Measurements from ENCODE around the gene THTPA. TPM values are rescaled to one million over a fixed set of nuclear protein-coding genes. Genes with fewer than 3 reads are reported as not detected.

THTPA gene
- total and polyA plus RNA-seq, 2 experiments from 2014 or later, result 31.3 to 58.6 TPM

DNA sequence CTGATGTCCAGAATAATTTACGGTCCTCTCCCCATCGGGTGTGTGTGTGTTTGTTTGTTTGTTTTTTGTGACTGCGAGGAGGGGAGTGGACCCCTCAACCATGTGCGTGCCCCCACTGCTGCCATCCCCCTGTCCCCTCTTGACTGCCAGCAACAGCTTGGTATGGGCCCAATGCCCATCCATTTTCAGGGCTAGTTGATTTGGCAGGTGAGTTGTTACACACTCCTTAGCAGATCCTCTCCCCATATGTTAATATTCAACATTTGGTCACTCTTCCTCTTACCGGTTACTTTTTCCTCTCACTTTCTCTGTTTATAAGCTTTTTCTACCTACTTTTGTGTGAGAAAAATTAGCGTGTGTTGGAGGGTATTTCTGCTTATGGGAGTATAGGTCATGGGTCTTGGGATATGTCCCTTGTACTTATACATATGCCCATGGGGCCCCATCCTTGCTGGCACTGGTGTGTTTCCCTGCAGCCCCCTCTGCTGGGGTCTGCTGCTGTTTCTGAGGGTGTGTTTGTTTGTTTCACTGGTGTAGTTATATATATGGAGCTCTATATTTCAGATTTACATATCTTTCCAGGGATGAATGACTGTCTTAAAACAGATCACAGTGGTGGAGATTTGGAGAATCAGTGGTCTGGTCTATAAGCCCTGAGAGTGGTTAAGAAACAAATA lies 38.3 kb upstream of the THTPA start:
- H3K27me3 ChIP-seq, result no peaks in the 10 kb centered on the region
- H3K27ac ChIP-seq, result no peak overlapping the region
- H3K36me3 ChIP-seq, result no peaks in the 10 kb centered on the region
- peaks cover 5% of the 10 kb centered on the region for H3K4me1 ChIP-seq (ENCODE audit: low read depth)
- no peak for DNase-seq (ENCODE audit: low read depth in 1 of 2, low spot score in 1 of 2)
- TF ChIP-seq, protein P1, sequence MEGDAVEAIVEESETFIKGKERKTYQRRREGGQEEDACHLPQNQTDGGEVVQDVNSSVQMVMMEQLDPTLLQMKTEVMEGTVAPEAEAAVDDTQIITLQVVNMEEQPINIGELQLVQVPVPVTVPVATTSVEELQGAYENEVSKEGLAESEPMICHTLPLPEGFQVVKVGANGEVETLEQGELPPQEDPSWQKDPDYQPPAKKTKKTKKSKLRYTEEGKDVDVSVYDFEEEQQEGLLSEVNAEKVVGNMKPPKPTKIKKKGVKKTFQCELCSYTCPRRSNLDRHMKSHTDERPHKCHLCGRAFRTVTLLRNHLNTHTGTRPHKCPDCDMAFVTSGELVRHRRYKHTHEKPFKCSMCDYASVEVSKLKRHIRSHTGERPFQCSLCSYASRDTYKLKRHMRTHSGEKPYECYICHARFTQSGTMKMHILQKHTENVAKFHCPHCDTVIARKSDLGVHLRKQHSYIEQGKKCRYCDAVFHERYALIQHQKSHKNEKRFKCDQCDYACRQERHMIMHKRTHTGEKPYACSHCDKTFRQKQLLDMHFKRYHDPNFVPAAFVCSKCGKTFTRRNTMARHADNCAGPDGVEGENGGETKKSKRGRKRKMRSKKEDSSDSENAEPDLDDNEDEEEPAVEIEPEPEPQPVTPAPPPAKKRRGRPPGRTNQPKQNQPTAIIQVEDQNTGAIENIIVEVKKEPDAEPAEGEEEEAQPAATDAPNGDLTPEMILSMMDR (IDR thresholded peaks at IDR 0.05; ENCODE audit: low read depth, low read length), result no peak
- no peak overlapping the region for H3K4me3 ChIP-seq
- H3K9me3 ChIP-seq (ENCODE audit: low read depth), result no peaks in the 10 kb centered on the region

DNA sequence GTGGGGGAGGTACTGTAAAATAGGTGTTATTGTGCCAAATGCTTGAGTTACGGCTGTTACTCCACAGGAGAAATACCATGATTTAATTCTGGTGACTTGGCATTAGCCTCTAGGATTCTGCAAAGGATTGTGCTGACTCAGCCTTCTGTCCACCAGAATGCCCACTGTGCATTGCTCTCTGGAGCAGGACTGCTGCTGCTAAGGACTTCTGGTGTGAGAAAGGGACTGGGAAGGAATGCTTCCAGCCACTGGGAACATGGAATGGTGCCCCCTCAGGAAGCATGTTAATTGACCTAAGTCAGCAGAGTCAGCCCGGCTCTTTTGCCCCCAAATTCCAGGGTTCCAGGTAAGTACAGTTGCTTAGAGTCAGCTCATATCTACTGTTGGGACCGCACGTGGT lies 37.4 kb upstream of the THTPA start:
- H3K4me1 ChIP-seq (ENCODE audit: low read depth), result peaks cover 5% of the 10 kb centered on the region
- TF ChIP-seq, protein P1 (IDR thresholded peaks at IDR 0.05; ENCODE audit: low read depth, low read length), result no peak
- H3K27me3 ChIP-seq, result no peaks in the 10 kb centered on the region
- H3K27ac ChIP-seq, result no peak overlapping the region
- no peaks in the 10 kb centered on the region for H3K36me3 ChIP-seq
- no peak overlapping the region for H3K4me3 ChIP-seq
- H3K9me3 ChIP-seq (ENCODE audit: low read depth), result no peaks in the 10 kb centered on the region
- DNase-seq (ENCODE audit: low read depth in 1 of 2, low spot score in 1 of 2), result peak in 1 of 2 donors; percentile 42

DNA sequence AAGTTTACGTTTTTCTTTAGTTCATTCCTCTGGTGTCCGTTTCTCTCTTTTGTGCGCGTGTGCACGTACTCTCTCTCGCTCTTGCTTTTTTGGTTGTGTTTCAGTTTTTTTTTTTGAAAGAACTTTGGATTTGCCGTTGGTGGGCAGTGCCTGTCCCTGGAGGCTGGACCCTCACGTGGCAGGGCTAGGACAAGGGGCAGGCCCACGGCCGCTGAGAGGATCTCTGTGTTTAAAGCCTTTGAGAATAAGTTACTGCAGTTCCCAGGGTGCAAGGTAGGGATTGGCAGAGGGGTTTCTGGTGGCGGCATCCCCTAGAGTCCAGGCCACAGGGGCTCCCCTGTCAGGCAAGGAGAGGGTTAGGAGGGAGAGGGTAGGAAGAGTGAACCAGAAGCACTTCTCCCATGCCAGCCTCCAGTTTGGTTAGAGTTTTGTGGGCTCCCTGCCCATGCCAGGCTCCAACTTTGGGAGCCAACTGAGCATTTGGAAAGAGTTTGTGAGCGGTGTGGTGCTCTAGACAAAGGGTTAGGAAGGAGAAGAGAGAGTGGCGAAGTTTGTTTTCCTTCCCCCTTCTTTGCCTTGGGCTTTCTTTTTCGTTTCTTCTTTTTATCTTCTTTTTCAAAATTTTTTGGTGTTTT lies 35.1 kb upstream of the THTPA start:
- Histone ChIP-seq H3K36me3 (no peaks in the 10 kb centered on the region), H3K4me1 (ENCODE audit: low read depth) (peaks cover 5% of the 10 kb centered on the region), H3K27me3 (no peaks in the 10 kb centered on the region), H3K27ac (no peak overlapping the region), H3K9me3 (ENCODE audit: low read depth) (no peaks in the 10 kb centered on the region), H3K4me3 (no peak overlapping the region)
- DNase-seq (ENCODE audit: low read depth in 1 of 2, low spot score in 1 of 2), result no peak
- TF ChIP-seq, protein P1 (IDR thresholded peaks at IDR 0.05; ENCODE audit: low read depth, low read length), result no peak

DNA sequence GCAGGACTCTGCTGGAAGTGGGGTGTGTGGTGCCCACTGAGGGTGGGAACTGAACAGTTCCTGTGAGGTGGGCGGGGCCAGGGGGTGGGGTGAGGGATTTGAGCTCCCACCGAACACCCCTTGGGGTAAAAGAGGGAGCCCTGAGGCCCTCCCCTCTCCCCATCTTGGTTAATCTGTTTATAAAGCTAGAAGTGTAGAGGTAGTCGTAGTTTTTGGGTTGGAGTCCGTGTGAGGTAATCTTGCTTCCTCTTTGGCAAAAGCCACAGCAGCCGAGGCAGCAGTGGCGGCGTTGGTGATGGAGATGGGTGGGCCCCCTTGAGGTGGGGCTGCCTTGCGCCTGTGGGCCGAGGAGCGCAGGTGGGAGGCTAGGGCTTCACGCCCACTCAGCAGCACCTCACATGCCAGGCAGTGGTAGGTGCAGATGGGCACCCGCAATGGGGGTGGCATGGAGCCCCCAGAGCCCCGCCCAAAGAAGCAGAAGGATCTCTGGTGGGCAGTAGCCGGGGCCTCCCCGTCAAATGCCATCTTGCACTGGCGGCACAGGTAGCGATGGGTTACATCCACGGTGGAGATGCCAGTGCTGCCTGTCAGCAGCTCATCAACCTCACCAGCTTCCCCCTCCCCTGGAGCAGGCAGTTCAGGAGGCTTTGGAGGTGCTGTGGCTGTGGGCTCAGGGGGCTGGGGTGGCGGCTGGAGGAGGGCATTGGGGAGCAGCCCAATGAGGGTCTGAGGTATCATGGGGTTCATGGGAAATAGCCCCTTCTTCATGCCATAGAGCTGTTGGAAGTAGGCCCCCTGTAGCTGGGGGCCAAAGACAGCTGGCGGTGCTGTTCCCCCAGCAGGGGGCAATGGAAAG lies 34.1 kb upstream of the THTPA start:
- H3K36me3 ChIP-seq, result no peaks in the 10 kb centered on the region

GRCh38 chr14:23522643-23523198 lies 33.4 kb upstream of the THTPA start:
- H3K36me3 ChIP-seq, result no peaks in the 10 kb centered on the region
- H3K4me3 ChIP-seq, result no peak overlapping the region
- TF ChIP-seq, protein P1 (IDR thresholded peaks at IDR 0.05; ENCODE audit: low read depth, low read length), result no peak

More for the DNA sequence above, 34.1 kb upstream of the THTPA start:
- Histone ChIP-seq H3K27ac (no peak overlapping the region), H3K9me3 (ENCODE audit: low read depth) (no peaks in the 10 kb centered on the region), H3K4me3 (no peak overlapping the region), H3K4me1 (ENCODE audit: low read depth) (peaks cover 5% of the 10 kb centered on the region), H3K27me3 (no peaks in the 10 kb centered on the region)
- TF ChIP-seq, protein P1 (IDR thresholded peaks at IDR 0.05; ENCODE audit: low read depth, low read length), result no peak
- DNase-seq (ENCODE audit: low read depth in 1 of 2, low spot score in 1 of 2), result no peak

More at GRCh38 chr14:23522643-23523198, 33.4 kb upstream of the THTPA start:
- Histone ChIP-seq H3K27ac (no peak overlapping the region), H3K9me3 (ENCODE audit: low read depth) (no peaks in the 10 kb centered on the region), H3K27me3 (no peaks in the 10 kb centered on the region), H3K4me1 (ENCODE audit: low read depth) (peaks cover 5% of the 10 kb centered on the region)
- no peak for DNase-seq (ENCODE audit: low read depth in 1 of 2, low spot score in 1 of 2)
